Fibroblast of peridontal ligament (primary cell): ENCODE results near the gene KEL.

Source experiments
- DNase-seq: peaks from one replicate; pipeline ENCODE4 v3.0.0-alpha.2; 2010; ENCODE audit errors: extremely low read depth

The KEL gene

GRCh38 chr7:142898377-142899170 lies 63.6 kb downstream of the KEL start:
- DNase-seq = no peak

GRCh38 chr7:142897691-142898090 lies 64.5 kb downstream of the KEL start:
- no peak for DNase-seq

- no peak for DNase-seq
These were observed 65.3 kb downstream of the KEL start for GRCh38 chr7:142896741-142897379.

DNA sequence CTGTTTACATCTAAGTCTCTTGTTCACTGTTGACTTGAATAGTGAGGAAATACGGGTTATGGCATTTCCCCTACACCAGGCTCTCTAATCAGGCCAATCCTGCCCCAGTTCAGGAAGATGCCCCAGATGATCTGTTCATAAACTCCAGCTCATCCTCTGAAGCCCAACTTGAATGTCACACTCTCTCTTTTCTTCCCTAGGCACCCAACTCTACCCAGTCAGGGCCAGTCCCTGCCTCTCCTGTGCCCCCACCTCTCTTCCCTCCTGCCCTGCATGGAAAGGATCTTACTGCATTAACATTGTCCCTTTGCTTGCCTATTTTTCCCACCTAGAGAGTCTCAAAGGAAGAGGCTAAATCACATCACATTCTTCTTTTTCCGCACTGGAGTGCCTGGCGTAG lies 66.0 kb downstream of the KEL start:
- DNase-seq = no peak

DNA sequence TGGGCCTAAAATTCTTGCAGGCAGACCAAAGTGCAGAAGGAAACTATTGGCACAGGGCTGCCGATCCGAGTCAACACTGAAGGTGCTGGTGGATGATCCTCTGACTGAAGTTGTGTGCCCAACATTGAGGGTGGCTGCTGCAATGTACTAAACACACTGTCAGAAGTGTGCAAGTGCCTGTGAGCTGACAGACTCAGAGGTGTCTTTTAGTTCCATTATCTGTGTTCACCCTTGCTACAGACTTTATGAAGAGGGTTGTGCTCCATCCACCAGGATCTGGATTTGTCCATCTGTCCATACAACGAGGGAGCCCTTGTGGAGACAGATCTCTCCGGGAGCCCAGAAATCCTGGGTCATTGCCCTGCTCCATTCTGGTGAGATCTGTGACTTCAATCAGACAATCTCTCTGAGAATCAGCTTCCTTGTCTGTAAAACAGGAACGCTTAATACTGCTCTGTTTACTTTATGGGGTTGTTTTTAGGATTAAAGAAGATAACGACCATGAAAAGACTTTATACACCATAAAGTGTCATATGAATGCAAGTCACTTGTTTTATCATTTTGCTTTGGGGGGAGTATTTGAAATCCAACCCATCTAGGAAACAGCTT lies 67.1 kb downstream of the KEL start:
- DNase-seq = no peak

DNA sequence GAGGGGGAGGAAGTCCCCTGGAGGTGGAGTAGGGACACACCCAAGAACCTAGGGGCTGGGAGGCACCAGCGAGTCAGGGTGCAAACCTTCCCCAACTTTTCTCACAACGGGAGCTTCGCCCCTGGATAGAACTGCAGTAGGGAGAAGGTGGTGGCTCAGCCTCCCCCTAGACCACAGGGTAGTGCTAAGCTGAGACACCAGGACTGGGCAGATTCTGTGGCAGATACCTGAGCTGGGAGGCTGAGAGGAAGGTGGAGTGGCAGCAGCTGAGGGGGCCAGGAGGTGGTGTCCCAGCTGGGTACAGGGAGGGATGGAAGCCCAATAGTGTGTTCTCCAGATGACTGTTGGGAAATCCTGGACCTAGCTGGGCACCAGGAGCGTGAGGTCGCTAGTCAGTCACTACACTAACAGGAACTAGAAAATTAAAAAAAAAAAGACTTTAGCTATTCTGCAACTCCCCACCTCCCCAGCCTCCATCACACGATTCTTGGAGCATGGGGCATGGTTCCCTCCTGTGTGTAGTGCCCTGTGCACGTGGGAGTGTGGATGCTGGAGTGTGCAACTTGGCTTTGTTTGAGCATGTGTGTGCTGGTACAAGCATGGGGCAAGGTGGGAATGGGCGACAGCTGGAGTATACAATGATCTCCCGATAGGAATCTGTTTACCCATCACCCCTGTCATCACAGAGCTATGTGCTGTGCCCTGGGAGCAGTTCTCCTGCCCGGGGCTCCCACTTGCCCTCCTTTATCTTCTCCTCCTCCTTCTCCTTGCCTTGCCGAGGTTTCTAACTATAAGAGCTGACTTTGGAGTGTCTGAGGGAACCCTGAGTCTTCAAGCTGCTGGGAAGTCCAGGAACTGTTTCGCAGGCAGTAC lies 67.8 kb downstream of the KEL start:
- no peak for DNase-seq

GRCh38 chr7:142892951-142893350 lies 69.2 kb downstream of the KEL start:
- DNase-seq = no peak

DNA sequence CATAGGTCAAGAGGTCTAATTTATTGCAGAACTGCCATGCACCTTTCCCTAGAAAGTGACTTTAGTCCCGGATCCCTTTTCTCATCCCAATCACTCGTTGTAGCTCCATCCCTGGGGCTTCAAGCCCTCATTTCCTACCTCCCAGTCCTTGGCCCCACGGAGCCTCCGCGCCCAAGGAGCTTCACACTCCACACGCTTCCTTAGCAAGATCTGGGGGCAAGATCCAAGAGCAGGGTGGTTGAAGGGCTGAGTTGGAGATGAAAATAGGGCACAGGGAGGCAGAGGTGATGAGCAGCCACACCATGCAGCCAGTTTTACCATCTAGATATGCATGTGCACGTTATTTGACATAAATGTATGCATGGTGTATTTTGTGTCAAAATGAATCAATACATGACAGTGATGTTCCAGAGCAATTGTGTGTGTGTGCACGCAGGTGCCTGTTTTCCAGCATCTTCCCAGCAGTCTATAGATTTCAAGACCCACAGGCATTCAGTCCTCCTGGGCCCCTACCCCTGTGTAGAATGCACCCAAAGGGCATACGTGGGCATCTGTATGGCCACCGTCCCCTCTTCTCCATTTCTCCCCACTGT lies 70.6 kb downstream of the KEL start:
- no peak for DNase-seq
